ENCODE data around the gene GBF1. TPM values are rescaled to one million over a fixed set of nuclear protein-coding genes. Genes with fewer than 3 reads are reported as not detected.

The GBF1 gene
- 40.6 and 51.2 TPM in 2 replicates for total RNA-seq

GRCh38 chr10:102245082-102245931 lies at the start of gene GBF1:
Gene GBF1 (plus strand): TSS chr10:102245532. CDS start chr10:102258939, 13,407 bp downstream.

GRCh38 chr10:102225646-102226541 lies 19.4 kb upstream of the GBF1 start, which contains the start of gene ELOVL3:
Gene ELOVL3 (plus strand): TSS chr10:102226299. CDS start chr10:102226549, 250 bp downstream.

GRCh38 chr10:102241444-102242117 lies 3.8 kb upstream of the GBF1 start, which contains the start of gene PITX3:
Gene PITX3 (minus strand): TSS chr10:102241512. CDS start chr10:102232080, 9,432 bp downstream.

GRCh38 chr10:102395400-102396316 lies 150.3 kb downstream of the GBF1 start, which contains the start of gene NFKB2:
Gene NFKB2 (plus strand): TSS chr10:102395705. CDS start chr10:102395960, 255 bp downstream.

GRCh38 chr10:102418622-102419268 lies 173.4 kb downstream of the GBF1 start, which contains the start of gene PSD:
Gene PSD (minus strand): TSS chr10:102418785. CDS start chr10:102417038, 1,747 bp downstream.

GRCh38 chr10:102420714-102421506 lies 175.6 kb downstream of the GBF1 start, which contains the start of gene FBXL15:
Gene FBXL15 (plus strand): TSS chr10:102420836. CDS start chr10:102421130, 294 bp downstream.

Other genes starting within 250 kb of the GBF1 start
- gene ARMH3, start 189.4 kb upstream of the GBF1 start, total RNA-seq: 5.8 TPM in 2 replicates
- gene HPS6, start 180.2 kb upstream of the GBF1 start, total RNA-seq: 37.6 and 38.6 TPM in 2 replicates
- gene LDB1, start 125.2 kb upstream of the GBF1 start, total RNA-seq: 25.1 and 29.8 TPM in 2 replicates
- gene PPRC1, start 112.5 kb upstream of the GBF1 start, total RNA-seq: 13.8 and 19.1 TPM in 2 replicates
- 51.5 and 65.0 TPM in 2 replicates for gene NOLC1, start 93.1 kb upstream of the GBF1 start, total RNA-seq
- 0.32 and 1.1 TPM in 2 replicates for gene ELOVL3, start 19.2 kb upstream of the GBF1 start, total RNA-seq
- 0.16 TPM in 1 of 2 replicates, not detected in the other for gene PITX3, start 4.0 kb upstream of the GBF1 start, total RNA-seq
- gene NFKB2, start 150.2 kb downstream of the GBF1 start, total RNA-seq: 16.4 and 36.0 TPM in 2 replicates
- gene PSD, start 173.3 kb downstream of the GBF1 start, total RNA-seq: 0.72 and 1.1 TPM in 2 replicates
- 6.6 and 13.2 TPM in 2 replicates for gene FBXL15, start 175.3 kb downstream of the GBF1 start, total RNA-seq
- gene CUEDC2, start 187.0 kb downstream of the GBF1 start, total RNA-seq: 77.3 and 87.4 TPM in 2 replicates
- not detected in 2 replicates for gene C10orf95, start 206.0 kb downstream of the GBF1 start, total RNA-seq